Pulmonary artery endothelial cell (primary cell): Measurements from ENCODE around the gene DCLRE1B. TPM values are rescaled to one million over a fixed set of nuclear protein-coding genes. Genes with fewer than 3 reads are reported as not detected.
"Not testable (repeated sequence)": the region's sequence is repeated elsewhere in the genome, so short reads cannot be mapped to it uniquely, and the experiment has no call there.

Experiments
- DNase-seq: peaks from one replicate; pipeline ENCODE4 v3.0.0-alpha.2; 2011; ENCODE audit warnings: low read depth, low spot score
- total RNA-seq: library from RNA; depleted of rRNA; stranded (reverse); fragments of >200 nt; gene quantifications from 2 replicates; pipeline ENCODE4 v1.2.3, GENCODE V29; 2014

DCLRE1B gene
- total RNA-seq, 1 donor from 2014 or later = 3.4 TPM

- no peak for DNase-seq
Measured at GRCh38 chr1:113946678-113947387, 41.7 kb downstream of the DCLRE1B start.

DNA sequence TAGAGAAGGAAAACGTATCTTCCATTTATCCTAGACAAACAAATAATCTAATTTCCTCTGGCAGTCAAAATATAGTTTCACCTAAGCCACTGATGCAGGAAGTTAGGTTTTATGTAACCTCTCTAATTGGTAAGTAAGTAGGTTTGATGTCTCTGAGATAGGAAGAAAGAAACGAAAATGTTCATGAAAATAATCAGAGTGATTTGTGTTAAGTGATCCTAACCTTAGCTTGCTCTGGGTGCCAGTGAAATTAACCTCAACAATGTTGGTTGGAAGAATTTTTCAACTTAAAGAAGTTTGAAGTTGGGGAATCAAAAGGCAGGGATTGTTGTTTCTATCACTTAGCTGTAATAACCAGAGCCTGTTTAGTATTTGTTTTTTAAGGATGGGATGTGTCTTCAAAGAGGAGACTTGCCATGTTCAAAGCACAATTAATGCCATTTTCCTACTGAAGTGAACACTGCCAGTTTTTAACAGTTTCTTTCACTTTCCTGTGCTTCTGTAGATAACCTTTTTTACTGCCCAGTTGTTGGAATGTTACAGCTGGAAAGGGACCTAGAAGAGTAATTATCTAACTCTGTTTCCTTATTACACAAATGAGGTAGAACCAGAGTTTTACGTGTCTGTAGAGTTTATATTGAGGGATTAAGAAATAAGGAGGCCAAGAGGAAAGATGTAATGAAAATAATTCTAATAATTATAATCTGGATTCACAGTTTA, 42.4 kb downstream of the DCLRE1B start:
- no peak for DNase-seq

DNA sequence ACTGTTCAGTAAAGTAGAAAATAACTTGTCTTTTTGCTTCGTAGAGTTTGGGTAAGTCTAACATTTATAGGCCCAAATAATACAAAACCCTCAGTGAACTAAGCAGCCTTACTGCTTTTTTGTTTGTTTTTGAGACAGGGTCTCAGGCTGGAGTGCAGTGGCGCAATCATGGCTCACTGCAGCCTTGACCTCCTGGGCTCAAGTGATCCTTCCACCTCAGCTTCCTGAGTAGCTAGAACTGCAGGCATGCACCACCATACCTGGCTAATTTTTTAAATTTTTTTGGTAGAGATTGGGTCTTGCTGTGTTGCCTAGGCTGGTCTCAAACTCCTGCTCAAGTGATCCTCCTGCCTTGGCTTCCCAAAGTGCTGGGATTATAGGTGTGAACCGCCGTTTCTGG, 43.0 kb downstream of the DCLRE1B start:
- DNase-seq = not testable (repeated sequence)

DNA sequence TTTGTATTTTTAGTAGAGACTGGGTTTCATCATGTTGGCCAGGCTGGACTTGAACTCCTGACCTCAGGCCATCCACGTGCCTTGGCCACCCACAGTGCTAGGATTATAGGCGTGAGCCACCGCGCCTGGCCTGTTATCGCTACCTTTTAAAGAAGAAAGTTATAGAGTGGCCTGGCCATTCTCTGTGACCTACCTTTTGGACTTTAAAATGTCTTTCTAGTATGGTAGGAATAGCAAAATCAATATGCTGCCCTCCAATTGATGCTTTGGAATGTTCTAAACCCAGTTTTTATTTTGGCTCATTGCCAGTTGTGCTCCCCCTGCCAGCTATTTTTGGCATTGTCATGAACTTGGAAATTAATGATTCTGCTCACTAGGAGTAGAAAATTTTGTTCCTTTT, 43.9 kb downstream of the DCLRE1B start:
- no peak for DNase-seq

GRCh38 chr1:113950908-113951307, 45.8 kb downstream of the DCLRE1B start:
- no peak for DNase-seq

GRCh38 chr1:113951719-113952118, 46.6 kb downstream of the DCLRE1B start:
- no peak for DNase-seq

- DNase-seq = no peak
Measured at GRCh38 chr1:113957984-113958383, 52.9 kb downstream of the DCLRE1B start.

GRCh38 chr1:113958691-113959090, 53.6 kb downstream of the DCLRE1B start:
- DNase-seq = no peak

- no peak for DNase-seq
Measured at GRCh38 chr1:113963281-113963906, 58.3 kb downstream of the DCLRE1B start.

Other genes starting within 250 kb of the DCLRE1B start
- gene PHTF1, start 145.8 kb upstream of the DCLRE1B start, total RNA-seq = 39.8 and 59.7 TPM in 2 replicates
- gene RSBN1, start 92.8 kb upstream of the DCLRE1B start, total RNA-seq = 9.1 and 11.9 TPM in 2 replicates
- 0.63 and 3.2 TPM in 2 replicates for gene PTPN22, start 33.6 kb upstream of the DCLRE1B start, total RNA-seq
- gene BCL2L15, start 17.7 kb upstream of the DCLRE1B start, total RNA-seq = 0.11 and 0.26 TPM in 2 replicates
- 25.1 and 29.3 TPM in 2 replicates for gene AP4B1, start 527 bp upstream of the DCLRE1B start, total RNA-seq
- 34.8 and 42.7 TPM in 2 replicates for gene HIPK1, start 24.0 kb downstream of the DCLRE1B start, total RNA-seq
- 0.78 and 0.86 TPM in 2 replicates for gene OLFML3, start 74.1 kb downstream of the DCLRE1B start, total RNA-seq
- gene SYT6, start 248.5 kb downstream of the DCLRE1B start, total RNA-seq = not detected in 2 replicates